H1 (cell line): ENCODE data around the gene GDE1. TPM values are rescaled to one million over a fixed set of nuclear protein-coding genes. Genes with fewer than 3 reads are reported as not detected.
A peak's percentile ranks its signal among the peaks of the same experiment; 100 is the strongest.

Source experiments
- CBX5 ChIP-seq: fragments of 300-800, 300-1000 bp; sonication (generic); IDR thresholded peaks from 2 replicates; pipeline ENCODE4 v1.7.1; 2016; ENCODE audit warnings: antibody characterized with exemption, low read length, low read depth
- CHD1 ChIP-seq: IDR thresholded peaks from 2 replicates; pipeline ENCODE4 v1.6.1; 2012; ENCODE audit warnings: low read depth, low read length, improper control_type of control experiment
- CHD2 ChIP-seq: IDR thresholded peaks from 2 replicates; pipeline ENCODE4 v1.6.1; 2012; ENCODE audit warnings: low read length, improper control_type of control experiment
- CREB1 ChIP-seq: IDR thresholded peaks from 2 replicates; pipeline ENCODE4 v1.6.1; 2012; ENCODE audit warnings: inconsistent platforms
- EGR1 ChIP-seq: IDR thresholded peaks from 2 replicates; pipeline ENCODE4 v1.6.1; 2011; ENCODE audit warnings: low read depth, low read length, borderline replicate concordance
- FOSL1 ChIP-seq: IDR thresholded peaks from 2 replicates; pipeline ENCODE4 v1.6.1; 2011; ENCODE audit warnings: mild to moderate bottlenecking, low read depth, low read length, moderate library complexity; ENCODE audit not compliant: insufficient read depth
- GTF2F1 ChIP-seq: IDR thresholded peaks from 2 replicates; pipeline ENCODE4 v1.6.1; 2012; ENCODE audit warnings: low read depth, low read length, improper control_type of control experiment, borderline replicate concordance
- HDAC2 ChIP-seq, 2 experiments: fragments of 300-600 bp in 1 of 2; sonication (generic) in 1 of 2; IDR thresholded peaks; 2 replicates each; pipeline ENCODE4 v1.6.1; 2011 to 2012; ENCODE audit warnings: low read depth in 2 of 2, low read length in 2 of 2, mild to moderate bottlenecking in 2 of 2, moderate library complexity in 2 of 2, borderline replicate concordance in 1 of 2, inconsistent platforms in 1 of 2
- HDAC6 ChIP-seq: IDR thresholded peaks from one replicate; pipeline ENCODE4 v1.7.1; 2012; ENCODE audit warnings: low read depth, mild to moderate bottlenecking, inconsistent platforms, low read length, moderate library complexity
- JUND ChIP-seq: IDR thresholded peaks from 2 replicates; pipeline ENCODE4 v1.6.1; 2011; ENCODE audit warnings: mild to moderate bottlenecking, improper control_type of control experiment, low read length
- KDM4A ChIP-seq: IDR thresholded peaks from one replicate; pipeline ENCODE4 v1.7.1; 2012; ENCODE audit warnings: low read depth, mild to moderate bottlenecking, moderate library complexity, low read length, inconsistent platforms; ENCODE audit not compliant: severe bottlenecking
- PHF8 ChIP-seq: fragments of 200-600 bp; sonication (generic); conservative IDR thresholded peaks from 2 replicates; pipeline ENCODE4 v1.7.1; 2012; ENCODE audit warnings: low read depth, mild to moderate bottlenecking, inconsistent platforms, low read length, moderate library complexity
- RBBP5 ChIP-seq: IDR thresholded peaks from 2 replicates; pipeline ENCODE4 v1.7.1; 2012; ENCODE audit warnings: low read depth, mild to moderate bottlenecking, inconsistent platforms, low read length, moderate library complexity, borderline replicate concordance
- RXRA ChIP-seq: IDR thresholded peaks from 2 replicates; pipeline ENCODE4 v1.6.1; 2011; ENCODE audit warnings: low read depth, mild to moderate bottlenecking, low read length, moderate library complexity; ENCODE audit not compliant: insufficient read depth
- SIX5 ChIP-seq: IDR thresholded peaks from 2 replicates; pipeline ENCODE4 v1.6.1; 2011; ENCODE audit warnings: mild to moderate bottlenecking, low read depth, low read length
- SP2 ChIP-seq: IDR thresholded peaks from 2 replicates; pipeline ENCODE4 v1.6.1; 2012; ENCODE audit warnings: mild to moderate bottlenecking, low read length, inconsistent platforms
- SP4 ChIP-seq: IDR thresholded peaks from 2 replicates; pipeline ENCODE4 v1.6.1; 2012; ENCODE audit warnings: low read length, inconsistent platforms
- TAF7 ChIP-seq: optimal IDR thresholded peaks from 2 replicates; pipeline ENCODE3; 2011; ENCODE audit warnings: low read depth, mild to moderate bottlenecking, inconsistent platforms, low read length, moderate library complexity, borderline replicate concordance
- TCF12 ChIP-seq: IDR thresholded peaks from 2 replicates; pipeline ENCODE4 v1.6.1; 2011; ENCODE audit warnings: low read depth, mild to moderate bottlenecking, low read length
- YY1 ChIP-seq: IDR thresholded peaks from 2 replicates; pipeline ENCODE4 v1.6.1; 2011; ENCODE audit warnings: low read depth, mild to moderate bottlenecking, low read length
- polyA plus RNA-seq, 7 experiments: library from polyadenylated mRNA; depleted of rRNA in 3 of 7; stranded (reverse) in 5 of 7; unstranded in 2 of 7; fragments of >200 nt in 5 of 7; fragments of 200-250 nt in 2 of 7; gene quantifications; 1 replicate in 5 of 7; 2 replicates in 1 of 7; 4 replicates in 1 of 7; pipeline versions ENCODE4 v1.2.1 to v1.2.3, GENCODE V29; 2011 to 2013; ENCODE audit warnings: missing spikeins in 2 of 7, mixed read lengths in 2 of 7
- total RNA-seq: library from RNA; stranded (reverse); fragmentation: NEBNext Ultra II Directional; extraction: Animal tissue kit (Norgen Biotek cat#: 25700); gene quantifications from 2 replicates; pipeline ENCODE4 v1.2.1, GENCODE V29; 2021
- TF ChIP-seq, protein P1 (sequence below): IDR thresholded peaks from 2 replicates; pipeline ENCODE4 v1.6.1; 2011; ENCODE audit warnings: low read length, improper control_type of control experiment
- TF ChIP-seq, protein P2 (sequence below): IDR thresholded peaks from 2 replicates; pipeline ENCODE4 v1.6.1; 2012; ENCODE audit warnings: low read length, inconsistent platforms

GDE1 gene
- total and polyA plus RNA-seq, 2 of the 8 experiments (the other 6 are each of a cell fraction or from before 2014, with no cell fraction given), result 29.2 to 70.8 TPM

DNA sequence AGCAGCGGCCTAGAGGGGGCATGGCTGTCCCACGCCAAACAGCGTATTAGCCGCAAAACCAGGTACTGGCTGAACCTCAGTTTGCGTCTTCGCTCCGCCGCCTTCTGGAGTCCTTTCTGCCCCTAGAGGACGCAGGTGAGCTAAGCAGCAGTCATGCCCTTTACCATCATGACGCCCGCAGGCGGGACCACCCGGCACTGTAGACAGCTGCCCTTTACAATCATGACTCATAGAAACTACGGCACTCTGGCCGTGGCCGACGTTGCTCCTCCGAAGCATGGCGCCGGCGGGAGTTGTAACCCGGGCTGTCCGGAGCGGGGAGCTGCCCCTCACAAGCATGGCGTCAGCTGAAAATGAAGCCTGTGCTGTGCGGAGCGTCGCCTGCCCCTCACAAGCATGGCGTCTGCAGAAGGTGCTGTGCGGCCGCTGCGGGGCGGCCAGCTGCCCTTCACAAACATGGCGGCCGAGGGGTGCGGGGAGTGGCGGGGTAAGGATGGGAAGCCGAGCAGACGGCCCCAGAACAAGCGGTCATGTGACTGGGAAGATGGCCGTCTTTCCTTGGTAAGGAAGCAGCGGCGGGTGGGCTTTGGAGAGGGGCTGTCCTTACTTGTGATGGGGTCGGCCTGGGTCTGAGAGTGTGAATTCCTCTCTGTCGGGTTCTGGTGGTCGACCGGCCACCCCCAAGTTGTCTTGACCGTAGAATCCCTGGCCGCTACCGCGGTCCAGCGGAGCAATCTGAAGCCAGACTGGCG is 33.5 kb upstream of the GDE1 start, which contains the start of gene VPS35L (continued):
- TF ChIP-seq SP2, result no peak
- peak; percentile 74 for TF ChIP-seq RBBP5
- peak; percentile 95 for TF ChIP-seq JUND
- TF ChIP-seq EGR1, result no peak
- TF ChIP-seq, protein P1, sequence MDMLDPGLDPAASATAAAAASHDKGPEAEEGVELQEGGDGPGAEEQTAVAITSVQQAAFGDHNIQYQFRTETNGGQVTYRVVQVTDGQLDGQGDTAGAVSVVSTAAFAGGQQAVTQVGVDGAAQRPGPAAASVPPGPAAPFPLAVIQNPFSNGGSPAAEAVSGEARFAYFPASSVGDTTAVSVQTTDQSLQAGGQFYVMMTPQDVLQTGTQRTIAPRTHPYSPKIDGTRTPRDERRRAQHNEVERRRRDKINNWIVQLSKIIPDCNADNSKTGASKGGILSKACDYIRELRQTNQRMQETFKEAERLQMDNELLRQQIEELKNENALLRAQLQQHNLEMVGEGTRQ, result peak; percentile 79
- peak; percentile 55 for TF ChIP-seq TAF7
- TF ChIP-seq TCF12, result peak; percentile 69; the same call in 1 of the 2 replicates
- TF ChIP-seq HDAC2 (IDR thresholded peaks at IDR 0.05; ENCODE audit: borderline replicate concordance in 1 of 2, low read depth in 2 of 2, low read length in 2 of 2), result peak in 1 of 2 experiments; percentile 8; a peak in 1 of 4 replicates
- TF ChIP-seq CBX5, result no peak
- peak; percentile 65; the same call in 1 of the 2 replicates for TF ChIP-seq SP4
- TF ChIP-seq, protein P2, sequence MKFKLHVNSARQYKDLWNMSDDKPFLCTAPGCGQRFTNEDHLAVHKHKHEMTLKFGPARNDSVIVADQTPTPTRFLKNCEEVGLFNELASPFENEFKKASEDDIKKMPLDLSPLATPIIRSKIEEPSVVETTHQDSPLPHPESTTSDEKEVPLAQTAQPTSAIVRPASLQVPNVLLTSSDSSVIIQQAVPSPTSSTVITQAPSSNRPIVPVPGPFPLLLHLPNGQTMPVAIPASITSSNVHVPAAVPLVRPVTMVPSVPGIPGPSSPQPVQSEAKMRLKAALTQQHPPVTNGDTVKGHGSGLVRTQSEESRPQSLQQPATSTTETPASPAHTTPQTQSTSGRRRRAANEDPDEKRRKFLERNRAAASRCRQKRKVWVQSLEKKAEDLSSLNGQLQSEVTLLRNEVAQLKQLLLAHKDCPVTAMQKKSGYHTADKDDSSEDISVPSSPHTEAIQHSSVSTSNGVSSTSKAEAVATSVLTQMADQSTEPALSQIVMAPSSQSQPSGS, result peak; percentile 89
- peak; percentile 89; the same call in 1 of the 2 replicates for TF ChIP-seq PHF8
- TF ChIP-seq SIX5, result peak; percentile 59
- peak; percentile 28 for TF ChIP-seq KDM4A
- TF ChIP-seq CHD1, result no peak
- TF ChIP-seq FOSL1, result no peak
- peak; percentile 88 for TF ChIP-seq CREB1
- no peak for TF ChIP-seq HDAC6
- TF ChIP-seq GTF2F1, result 0 out of 2 replicates have a peak, but pooled peaks have one; percentile 23
- peak; percentile 100 for TF ChIP-seq YY1
- no peak for TF ChIP-seq RXRA
- TF ChIP-seq CHD2, result 0 out of 2 replicates have a peak, but pooled peaks have one; percentile 45
